BJ (cell line): ENCODE measurements around the gene TFCP2. TPM values are rescaled to one million over a fixed set of nuclear protein-coding genes. Genes with fewer than 3 reads are reported as not detected.
"Not testable (repeated sequence)": the region's sequence is repeated elsewhere in the genome, so short reads cannot be mapped to it uniquely, and the experiment has no call there.

ENCODE experiments used
- CTCF ChIA-PET: fragments of 350-600 bp; formaldehyde crosslinking; extraction: SDS; loops from one replicate; lab custom pipeline; 2021; ENCODE audit warnings: antibody characterized with exemption, inconsistent platforms; lab: Yijun Ruan, JAX
- POLR2A ChIA-PET: fragments of 300-600 bp; sonication (Branson Sonifier 250); formaldehyde crosslinking; extraction: SDS; loops from one replicate; lab custom pipeline; 2021; ENCODE audit warnings: antibody characterized with exemption; lab: Charles Lee
- DNase-seq: peaks from one replicate; pipeline ENCODE4 v3.0.0-alpha.2; 2011; ENCODE audit warnings: low read depth
- H3K27me3 ChIP-seq: 2 replicates; pipeline ENCODE4 v1.6.0; 2011; ENCODE audit warnings: low read length; ENCODE audit not compliant: control insufficient read depth, insufficient read depth
- H3K36me3 ChIP-seq: 2 replicates; pipeline ENCODE4 v1.5.1; 2011; ENCODE audit warnings: low read length; ENCODE audit not compliant: control insufficient read depth, insufficient read depth
- H3K4me3 ChIP-seq: 2 replicates; pipeline ENCODE4 v1.5.1; 2011; ENCODE audit warnings: low read depth, mild to moderate bottlenecking, control low read depth, low read length
- polyA minus RNA-seq: library from RNA; depleted of rRNA, polyadenylated mRNA; stranded (reverse); fragments of >200 nt; gene quantifications from 2 replicates; pipeline ENCODE4 v1.2.3, GENCODE V29; 2011; rRNA and poly(A)+ RNA removed
- polyA plus RNA-seq: library from polyadenylated mRNA; depleted of rRNA; stranded (reverse); fragments of >200 nt; gene quantifications from 2 replicates; pipeline ENCODE4 v1.2.3, GENCODE V29; 2011; rRNA removed
- TF ChIP-seq, protein P1 (sequence below): IDR thresholded peaks from 2 replicates; pipeline ENCODE4 v1.5.1; 2011; ENCODE audit warnings: low read depth, mild to moderate bottlenecking, control low read depth, inconsistent platforms, low read length, moderate library complexity; ENCODE audit not compliant: insufficient read depth

Gene TFCP2
- polyA plus RNA-seq (11.4 and 16.0 TPM in 2 replicates), polyA minus RNA-seq (5.5 and 5.9 TPM in 2 replicates)

- ChIA-PET POLR2A (no interaction called here), CTCF (interaction anchor here (1.2 kb wide), 1 partner anchor 12 kb away, joined by 3 read pairs; no protein-coding TSS in a partner anchor)
- Histone ChIP-seq H3K27me3 (no peaks in the 10 kb centered on the region), H3K36me3 (no peaks in the 10 kb centered on the region), H3K4me3 (peak within 1 kb of the TSS; percentile 90)
- TF ChIP-seq, protein P1, sequence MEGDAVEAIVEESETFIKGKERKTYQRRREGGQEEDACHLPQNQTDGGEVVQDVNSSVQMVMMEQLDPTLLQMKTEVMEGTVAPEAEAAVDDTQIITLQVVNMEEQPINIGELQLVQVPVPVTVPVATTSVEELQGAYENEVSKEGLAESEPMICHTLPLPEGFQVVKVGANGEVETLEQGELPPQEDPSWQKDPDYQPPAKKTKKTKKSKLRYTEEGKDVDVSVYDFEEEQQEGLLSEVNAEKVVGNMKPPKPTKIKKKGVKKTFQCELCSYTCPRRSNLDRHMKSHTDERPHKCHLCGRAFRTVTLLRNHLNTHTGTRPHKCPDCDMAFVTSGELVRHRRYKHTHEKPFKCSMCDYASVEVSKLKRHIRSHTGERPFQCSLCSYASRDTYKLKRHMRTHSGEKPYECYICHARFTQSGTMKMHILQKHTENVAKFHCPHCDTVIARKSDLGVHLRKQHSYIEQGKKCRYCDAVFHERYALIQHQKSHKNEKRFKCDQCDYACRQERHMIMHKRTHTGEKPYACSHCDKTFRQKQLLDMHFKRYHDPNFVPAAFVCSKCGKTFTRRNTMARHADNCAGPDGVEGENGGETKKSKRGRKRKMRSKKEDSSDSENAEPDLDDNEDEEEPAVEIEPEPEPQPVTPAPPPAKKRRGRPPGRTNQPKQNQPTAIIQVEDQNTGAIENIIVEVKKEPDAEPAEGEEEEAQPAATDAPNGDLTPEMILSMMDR: no peak
- DNase-seq: peak; percentile 71
These were observed at the start of gene TFCP2 for GRCh38 chr12:51172515-51173431. TFCP2 (minus strand) TSS chr12:51173135; CDS start chr12:51172422, 713 bp downstream.

- CTCF ChIA-PET: no interaction called here
- Histone ChIP-seq H3K36me3 (no peaks in the 10 kb centered on the region), H3K4me3 (no peak overlapping the region), H3K27me3 (no peaks in the 10 kb centered on the region)
- no peak for DNase-seq
- POLR2A ChIA-PET: no interaction called here
- TF ChIP-seq, protein P1: no peak
These were observed 49.5 kb upstream of the TFCP2 start for GRCh38 chr12:51222461-51222860.

GRCh38 chr12:51219857-51220256, 46.9 kb upstream of the TFCP2 start:
- H3K4me3 ChIP-seq, H3K27me3 ChIP-seq, DNase-seq, H3K36me3 ChIP-seq, CTCF ChIA-PET, POLR2A ChIA-PET: not testable (repeated sequence)

DNA sequence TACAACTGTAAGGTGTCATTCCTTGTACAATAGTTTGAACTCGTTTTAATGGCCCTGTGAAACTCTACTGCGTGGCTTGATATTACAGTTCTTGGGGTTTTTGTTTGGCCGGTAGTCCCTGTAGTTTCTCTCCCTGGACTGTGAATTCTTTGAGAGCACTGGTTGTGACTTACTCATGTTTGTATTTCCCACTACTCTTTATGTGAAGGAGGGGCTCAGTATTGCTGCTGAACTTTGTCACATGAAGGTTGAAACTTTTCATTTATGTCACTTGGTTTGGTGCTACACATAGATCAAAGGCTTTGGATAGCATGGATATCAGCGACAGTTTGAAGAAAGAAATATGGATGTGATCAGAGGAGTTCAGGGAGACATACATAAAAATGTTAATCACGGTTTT, 46.4 kb upstream of the TFCP2 start:
- Histone ChIP-seq H3K36me3 (peaks cover under 1% of the 10 kb centered on the region; the same call in 1 of the 2 replicates), H3K27me3 (no peaks in the 10 kb centered on the region), H3K4me3 (no peak overlapping the region)
- TF ChIP-seq, protein P1: no peak
- POLR2A ChIA-PET: no interaction called here
- CTCF ChIA-PET: interaction anchor here (1.6 to 2.5 kb wide), 2 partner anchors 12 to 20 kb away, joined by 6 to 28 read pairs; partner anchors contain the start of gene DAZAP2
- DNase-seq: no peak

DNA sequence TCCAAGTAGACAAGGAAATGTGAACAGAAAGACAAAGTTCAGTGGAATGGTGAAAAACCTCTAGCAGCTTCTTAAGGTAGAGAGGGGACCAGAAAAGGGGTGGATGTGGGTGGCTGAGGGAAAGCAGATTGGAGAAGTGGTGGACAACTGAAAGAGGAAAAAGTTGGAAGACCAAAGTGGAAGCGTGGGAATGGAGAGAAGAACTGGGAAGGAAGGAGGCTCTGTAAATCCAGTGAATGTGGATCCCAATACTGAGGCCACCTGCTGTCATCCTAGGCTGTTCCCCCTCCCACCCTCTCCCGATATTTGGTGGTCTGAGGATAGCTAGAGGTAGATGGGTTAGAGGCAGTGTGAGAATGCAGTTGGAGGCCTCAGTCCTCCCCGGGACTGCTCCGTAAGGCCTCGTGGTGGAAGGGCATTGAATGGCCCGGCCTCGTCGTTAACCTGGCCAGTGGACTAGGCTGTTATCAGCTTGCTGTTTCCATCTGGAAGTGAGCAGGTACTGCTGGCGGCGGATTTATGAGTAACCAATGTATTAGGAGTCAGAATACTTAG, 45.7 kb upstream of the TFCP2 start:
- DNase-seq: no peak
- ChIA-PET POLR2A (interaction anchor here (1.3 kb wide), 1 partner anchor 20 kb away, joined by 22 read pairs; the partner anchor contains the start of gene DAZAP2), CTCF (interaction anchor here (0.6 to 2.5 kb wide), 12 partner anchors 8 to 380 kb away, joined by 3 to 28 read pairs (median 4); partner anchors contain the start of gene DAZAP2)
- Histone ChIP-seq H3K27me3 (no peaks in the 10 kb centered on the region), H3K4me3 (peak overlapping the region; percentile 72), H3K36me3 (peaks cover 2% of the 10 kb centered on the region; the same call in 1 of the 2 replicates)
- TF ChIP-seq, protein P1: no peak
